ENCODE measurements around the gene INO80D.
"Not testable (repeated sequence)": the region's sequence is repeated elsewhere in the genome, so short reads cannot be mapped to it uniquely, and the experiment has no call there.

GRCh38 chr2:206098872-206099271 lies 12.9 kb upstream of the INO80D start:
- TF ChIP-seq CTCF, POLR2A (IDR thresholded peaks at IDR 0.05): not testable (repeated sequence)

All from Peyer's patch (tissue), 4 donors.